Right lobe of liver (tissue), 6 donors: ENCODE data around the gene NPC1. TPM values are rescaled to one million over a fixed set of nuclear protein-coding genes. Genes with fewer than 3 reads are reported as not detected.
A peak's percentile ranks its signal among the peaks of the same experiment; 100 is the strongest.

Experiments used
- ATAC-seq, 4 donors: fragments of 200-7000 bp; cut with Tn5 transposase; one replicate each; pipeline ENCODE4 v1.9.1; 2020; ENCODE audit warnings: mild to moderate bottlenecking in 4 of 4, moderate library complexity in 4 of 4
- DNase-seq, 3 donors: peaks; one replicate each; pipeline ENCODE4 v3.0.0-alpha.2; 2020
- H3K27ac ChIP-seq, 3 donors: fragments of 200-600 bp; one replicate each; pipeline ENCODE4 v1.8.0; 2022
- H3K27me3 ChIP-seq, 2 donors: fragments of 200-600 bp; one replicate each; pipeline ENCODE4 v1.8.0; 2022
- H3K36me3 ChIP-seq, 4 donors: fragments of 200-600 bp; sonication (generic) in 1 of 4; one replicate each; pipeline versions ENCODE4 v1.5.1 to v1.8.0; 2017 to 2022; ENCODE audit warnings: control low read depth in 1 of 4
- H3K4me1 ChIP-seq, 4 donors: fragments of 200-600 bp; sonication (generic) in 1 of 4; one replicate each; pipeline versions ENCODE4 v1.5.1 to v1.8.0; 2017 to 2022; ENCODE audit warnings: control low read depth in 1 of 4
- H3K4me3 ChIP-seq, 3 donors: fragments of 200-600 bp; one replicate each; pipeline ENCODE4 v1.8.0; 2022
- H3K9me3 ChIP-seq, 4 donors: fragments of 200-600 bp; sonication (generic) in 1 of 4; one replicate each; pipeline versions ENCODE4 v1.5.1 to v1.8.0; 2017 to 2022; ENCODE audit warnings: control low read depth in 1 of 4
- POLR2A ChIP-seq: fragments of 450-650 bp; IDR thresholded peaks from one replicate; pipeline ENCODE4 v1.6.1; 2017; ENCODE audit warnings: antibody characterized with exemption, mild to moderate bottlenecking
- WGBS: methylation state at CpG from one replicate; pipeline ENCODE4 v1.1.6; 2018; ENCODE audit warnings: low coverage, low lambda C conversion rate; ENCODE audit not compliant: insufficient coverage; ENCODE audit errors: missing lambda C conversion rate; 5-methylcytosine and 5-hydroxymethylcytosine counted together
- intact Hi-C, 2 donors: fragments of 100-400 bp; cut with DNase I; formaldehyde crosslinking; loops; one replicate each; pipeline versions ENCODE4 v1.11.2 to v1.14.1; 2022
- long read RNA-seq: library from polyadenylated mRNA; unstranded; transcript quantifications from one replicate; pipeline ENCODE4 v2.0.0, GENCODE V29; 2019
- total RNA-seq, 6 experiments: library from RNA; depleted of rRNA in 2 of 6; stranded (reverse); fragments of >200 nt in 2 of 6; fragmentation: NEBNext Ultra II Directional in 3 of 6; extraction: Animal tissue kit (Norgen Biotek cat#: 25700) in 3 of 6; gene quantifications; one replicate each; pipeline versions ENCODE4 v1.1.0 to v1.2.4, GENCODE V29; 2016 to 2023
- TF ChIP-seq, protein P1 (sequence below), 4 donors: fragments of 200-600 bp in 3 of 4; fragments of 450-650 bp in 1 of 4; IDR thresholded peaks; one replicate each; pipeline versions ENCODE4 v1.5.1 to v1.8.0; 2016 to 2022; ENCODE audit warnings: antibody characterized with exemption in 4 of 4, mild to moderate bottlenecking in 2 of 4
- donor health status: DM: no; HTN: yes; CAD: no.
- donor health status: DM: no; HTN: no; CAD: no.
- donor health status: DM: no; HTN: no; CAD: no.
- donor health status: DM: no; HTN: yes; CAD: no.
- donor health status: DM: no; HTN: yes; CAD: no.

Gene NPC1
- total RNA-seq = 10 to 100 TPM; 11.9 to 31.2 (median 20.0) TPM
- long read RNA-seq, partial matches to known transcripts = 1 of 3 reads
- long read RNA-seq, other reads (novel, unspliced or antisense) = 2 of 3 reads

DNA sequence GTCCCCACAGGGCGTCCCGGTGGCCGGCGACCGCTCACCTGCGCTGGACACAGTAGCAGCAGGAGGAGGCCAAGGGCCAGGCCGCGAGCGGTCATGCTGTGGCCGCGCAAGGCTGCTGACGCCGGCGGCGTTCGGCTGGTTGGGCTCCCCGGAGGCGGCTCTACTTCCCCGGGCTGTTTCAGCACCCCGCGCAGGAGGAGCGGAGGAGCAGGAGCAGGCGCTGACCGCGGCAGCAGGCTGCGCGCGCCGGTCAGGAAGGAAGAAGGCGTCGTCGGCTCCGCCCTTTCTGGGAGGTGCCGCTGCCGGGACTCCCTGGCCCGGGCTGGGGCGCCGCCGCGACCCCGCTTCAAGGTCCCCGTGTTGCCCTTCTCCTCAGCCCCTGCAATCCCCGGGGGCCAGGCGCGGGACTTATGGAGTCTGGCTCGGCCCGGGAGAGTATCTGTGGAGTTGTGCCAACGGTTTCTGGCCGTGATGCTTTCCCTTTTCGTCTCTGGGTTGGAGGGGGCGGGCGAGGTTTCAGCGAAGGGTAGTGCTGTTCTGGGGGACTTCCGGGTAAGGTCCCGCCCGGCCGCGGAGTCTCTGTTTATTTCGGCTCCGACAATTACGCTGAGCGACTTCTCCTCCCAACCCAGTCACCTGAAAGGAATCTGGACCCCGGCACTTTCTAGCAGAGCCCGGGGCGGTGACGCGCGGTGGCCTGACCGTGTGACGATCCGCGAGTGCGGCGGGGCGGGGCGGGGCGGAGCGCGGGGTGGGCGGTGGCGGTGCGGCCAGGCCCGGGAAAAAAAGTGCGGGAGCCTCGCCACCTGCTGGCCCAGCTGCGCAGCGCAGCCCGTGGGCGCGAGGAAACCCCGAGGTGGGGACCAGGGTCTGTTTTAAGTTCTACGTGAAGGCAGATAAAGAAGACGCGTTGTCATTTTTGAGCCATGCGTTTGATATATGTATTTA, at the start of gene NPC1:
Gene NPC1, minus strand, starts transcription at position 258 of the 948 bp plus-strand sequence. Its CDS starts 163 bp downstream, at position 95.
- Histone ChIP-seq H3K4me3 (peak within 1 kb of the TSS; percentile 73 to 90 (median 88)), H3K27me3 (no peaks in the 10 kb centered on the region), H3K27ac (peak within 1 kb of the TSS; percentile 99 to 100 (median 99)), H3K9me3 (no peaks in the 10 kb centered on the region), H3K36me3 (no peaks in the 10 kb centered on the region), H3K4me1 (peaks cover 0 to 28% (median 10%) of the 10 kb centered on the region in 4 donors)
- DNase-seq (peak; percentile 95 to 97 (median 96)), ATAC-seq (peak; percentile 90 to 98 (median 95))
- under 1% methylated on average over 43 of the region's 95 CpGs for WGBS
- TF ChIP-seq, protein P1, sequence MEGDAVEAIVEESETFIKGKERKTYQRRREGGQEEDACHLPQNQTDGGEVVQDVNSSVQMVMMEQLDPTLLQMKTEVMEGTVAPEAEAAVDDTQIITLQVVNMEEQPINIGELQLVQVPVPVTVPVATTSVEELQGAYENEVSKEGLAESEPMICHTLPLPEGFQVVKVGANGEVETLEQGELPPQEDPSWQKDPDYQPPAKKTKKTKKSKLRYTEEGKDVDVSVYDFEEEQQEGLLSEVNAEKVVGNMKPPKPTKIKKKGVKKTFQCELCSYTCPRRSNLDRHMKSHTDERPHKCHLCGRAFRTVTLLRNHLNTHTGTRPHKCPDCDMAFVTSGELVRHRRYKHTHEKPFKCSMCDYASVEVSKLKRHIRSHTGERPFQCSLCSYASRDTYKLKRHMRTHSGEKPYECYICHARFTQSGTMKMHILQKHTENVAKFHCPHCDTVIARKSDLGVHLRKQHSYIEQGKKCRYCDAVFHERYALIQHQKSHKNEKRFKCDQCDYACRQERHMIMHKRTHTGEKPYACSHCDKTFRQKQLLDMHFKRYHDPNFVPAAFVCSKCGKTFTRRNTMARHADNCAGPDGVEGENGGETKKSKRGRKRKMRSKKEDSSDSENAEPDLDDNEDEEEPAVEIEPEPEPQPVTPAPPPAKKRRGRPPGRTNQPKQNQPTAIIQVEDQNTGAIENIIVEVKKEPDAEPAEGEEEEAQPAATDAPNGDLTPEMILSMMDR (IDR thresholded peaks at IDR 0.05) = peak; percentile 88 to 99 (median 96)
- TF ChIP-seq POLR2A = peak; percentile 97
- intact Hi-C loops = loop anchor here in 1 of 2 donors (5.0 kb wide), 1 partner anchor 69 kb away; no protein-coding TSS in a partner anchor

DNA sequence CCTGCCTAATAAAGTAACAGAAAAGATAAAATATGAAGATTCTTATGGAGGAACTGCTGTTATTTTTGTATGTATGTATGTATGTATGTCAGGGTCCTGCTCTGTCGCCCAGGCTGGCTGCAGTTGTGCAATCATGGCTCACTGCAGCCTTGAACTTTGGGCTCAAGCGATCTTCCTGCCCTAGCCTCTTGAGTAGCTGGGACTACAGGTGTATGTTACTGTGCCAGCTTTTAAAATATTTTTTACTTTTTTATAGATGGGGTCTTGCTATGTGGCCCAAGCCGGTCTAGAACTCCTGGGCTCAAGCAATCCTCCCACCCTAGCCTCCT, 49.7 kb upstream of the NPC1 start:
- intact Hi-C loops = no loop called here

DNA sequence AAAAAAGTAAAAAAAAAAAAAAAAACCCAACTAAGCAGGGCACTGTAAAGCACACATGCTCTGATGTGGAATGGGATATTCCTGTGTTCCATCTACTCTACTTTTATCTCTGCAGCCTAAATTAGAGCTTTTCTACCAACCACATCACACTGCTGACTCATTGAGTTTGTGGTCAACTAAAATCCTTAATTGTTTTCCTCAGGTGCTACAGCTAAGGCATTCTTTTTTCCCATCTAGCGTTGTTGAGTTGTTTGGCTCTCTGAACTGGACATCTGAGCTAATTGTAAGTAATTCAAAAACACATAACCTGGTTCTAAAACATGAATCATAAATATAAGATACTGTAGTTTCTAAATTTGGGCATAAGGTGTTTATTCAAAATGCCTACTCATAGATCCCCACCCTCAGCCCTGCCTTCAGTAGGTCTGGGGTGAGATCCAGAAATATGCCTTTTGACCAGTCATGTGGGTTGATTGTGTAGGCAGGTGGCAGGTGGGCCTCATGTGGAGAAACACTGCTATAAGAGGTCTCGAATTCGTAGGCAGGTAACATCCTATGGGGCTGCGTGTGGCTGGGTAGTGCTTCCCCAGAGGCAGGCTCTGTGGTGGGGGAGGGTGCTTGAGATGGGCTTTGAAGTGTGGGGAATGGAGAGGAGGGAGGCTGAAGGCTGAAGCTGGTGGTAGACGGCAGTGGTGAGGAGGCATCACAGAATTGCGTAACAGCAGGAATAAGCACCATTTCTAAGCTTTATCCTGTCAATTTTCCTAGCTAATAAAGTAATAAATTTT, 49.2 kb upstream of the NPC1 start:
- Histone ChIP-seq H3K4me1 (peaks cover 0 to 1% (median 0%) of the 10 kb centered on the region in 4 donors), H3K4me3 (no peak overlapping the region), H3K27me3 (no peaks in the 10 kb centered on the region), H3K27ac (no peak overlapping the region), H3K9me3 (no peaks in the 10 kb centered on the region), H3K36me3 (no peaks in the 10 kb centered on the region)
- 63% methylated on average over 5 of the region's 6 CpGs for WGBS
- peak in 3 of 4 donors; percentile 10 to 18 (median 12) for ATAC-seq
- DNase-seq = no peak
- intact Hi-C loops = no loop called here
- TF ChIP-seq POLR2A = no peak
- TF ChIP-seq, protein P1 (IDR thresholded peaks at IDR 0.05) = no peak

More for the DNA sequence above, 49.7 kb upstream of the NPC1 start:
- ATAC-seq = peak in 3 of 4 donors; percentile 62 to 74 (median 70)
- Histone ChIP-seq H3K4me1 (no peaks in the 10 kb centered on the region), H3K9me3 (no peaks in the 10 kb centered on the region), H3K27me3 (no peaks in the 10 kb centered on the region), H3K36me3 (no peaks in the 10 kb centered on the region), H3K4me3 (no peak overlapping the region), H3K27ac (no peak overlapping the region)
- TF ChIP-seq POLR2A = no peak
- TF ChIP-seq, protein P1 (IDR thresholded peaks at IDR 0.05) = no peak
- WGBS = 69% methylated on average over 3 of the region's 3 CpGs
- no peak for DNase-seq

- no peak overlapping the region for H3K4me3 ChIP-seq
Measured at GRCh38 chr18:23634692-23635091, 48.4 kb upstream of the NPC1 start.

More at GRCh38 chr18:23634692-23635091, 48.4 kb upstream of the NPC1 start:
- H3K36me3 ChIP-seq = no peaks in the 10 kb centered on the region
- H3K9me3 ChIP-seq = no peaks in the 10 kb centered on the region
- H3K27me3 ChIP-seq = no peaks in the 10 kb centered on the region
- TF ChIP-seq POLR2A = no peak
- TF ChIP-seq, protein P1 (IDR thresholded peaks at IDR 0.05) = no peak
- ATAC-seq (no peak), DNase-seq (no peak)
- WGBS = 40% methylated on average over 3 of the region's 3 CpGs
- intact Hi-C loops = no loop called here
- no peak overlapping the region for H3K27ac ChIP-seq
- peaks cover 0 to 8% (median 2%) of the 10 kb centered on the region in 4 donors for H3K4me1 ChIP-seq
